Measurements from ENCODE around the gene SCGB1C2. TPM values are rescaled to one million over a fixed set of nuclear protein-coding genes. Genes with fewer than 3 reads are reported as not detected.

Gene SCGB1C2
- total RNA-seq, 1 experiment from 2014 or later: not detected

Other genes with a start within 250 kb of the SCGB1C2 start
- gene DOC2B, start 44.1 kb downstream of the SCGB1C2 start, total RNA-seq (2014; rRNA removed; shearing (Covaris generic)): not detected in 2 replicates
- 2.6 and 3.0 TPM in 2 replicates for gene RPH3AL, start 215.2 kb downstream of the SCGB1C2 start, total RNA-seq (2014; rRNA removed; shearing (Covaris generic))